Measurements from ENCODE around the gene TMPRSS11E. TPM values are rescaled to one million over a fixed set of nuclear protein-coding genes. Genes with fewer than 3 reads are reported as not detected.
A peak's percentile ranks its signal among the peaks of the same experiment; 100 is the strongest.

Gene TMPRSS11E
- total RNA-seq, 1 experiment from 2014 or later: not detected

DNA sequence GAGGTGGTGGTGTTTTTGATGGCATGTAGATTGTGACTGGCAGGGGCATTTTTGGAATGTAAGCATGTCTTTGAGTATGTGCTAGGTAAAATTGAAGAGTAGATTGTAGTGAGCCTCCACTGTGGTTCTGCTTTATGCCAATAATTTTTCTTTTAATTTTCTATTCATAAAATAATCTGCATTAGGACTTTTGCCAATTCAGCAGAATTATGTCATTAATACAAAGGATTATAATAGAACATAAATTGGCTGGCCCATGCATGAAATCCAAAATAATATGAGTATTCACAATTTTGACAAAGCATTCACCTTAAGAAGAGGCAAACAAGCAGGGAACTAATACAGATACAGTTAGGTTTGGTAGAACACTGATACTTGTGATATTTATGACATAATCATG lies 14.9 kb upstream of the TMPRSS11E start:
- Histone ChIP-seq H3K4me3 (no peak overlapping the region), H3K27ac (no peak overlapping the region), H3K27me3 (replicated peaks) (no peaks in the 10 kb centered on the region), H3K36me3 (no peaks in the 10 kb centered on the region), H3K9me3 (replicated peaks) (no peaks in the 10 kb centered on the region), H3K4me1 (replicated peaks) (no peaks in the 10 kb centered on the region)
- DNase-seq (ENCODE audit: low read depth in 1 of 2, low spot score in 2 of 2): no peak

DNA sequence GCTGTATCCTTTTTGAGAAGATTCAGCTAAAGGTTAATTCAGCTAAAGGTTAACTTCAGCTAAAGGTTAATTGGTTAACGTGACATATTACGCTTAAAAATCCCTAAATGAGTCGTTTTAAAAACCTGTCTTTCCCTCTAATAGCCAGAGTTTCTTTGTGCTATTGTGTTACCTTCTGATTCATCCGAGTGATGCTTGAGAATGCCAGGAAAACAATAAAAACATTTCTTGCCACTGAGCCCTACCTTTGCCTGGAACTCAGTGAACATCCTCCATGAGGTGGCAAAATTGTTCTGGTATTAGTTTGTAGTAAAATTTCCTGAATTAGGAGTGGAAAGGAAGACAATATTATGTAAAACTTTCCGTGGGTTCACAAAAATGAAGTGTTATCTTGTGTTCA lies 13.7 kb upstream of the TMPRSS11E start:
- no peak for DNase-seq (ENCODE audit: low read depth in 1 of 2, low spot score in 2 of 2)
- Histone ChIP-seq H3K36me3 (no peaks in the 10 kb centered on the region), H3K9me3 (replicated peaks) (no peaks in the 10 kb centered on the region), H3K27me3 (replicated peaks) (no peaks in the 10 kb centered on the region), H3K27ac (no peak overlapping the region), H3K4me3 (no peak overlapping the region), H3K4me1 (replicated peaks) (no peaks in the 10 kb centered on the region)

DNA sequence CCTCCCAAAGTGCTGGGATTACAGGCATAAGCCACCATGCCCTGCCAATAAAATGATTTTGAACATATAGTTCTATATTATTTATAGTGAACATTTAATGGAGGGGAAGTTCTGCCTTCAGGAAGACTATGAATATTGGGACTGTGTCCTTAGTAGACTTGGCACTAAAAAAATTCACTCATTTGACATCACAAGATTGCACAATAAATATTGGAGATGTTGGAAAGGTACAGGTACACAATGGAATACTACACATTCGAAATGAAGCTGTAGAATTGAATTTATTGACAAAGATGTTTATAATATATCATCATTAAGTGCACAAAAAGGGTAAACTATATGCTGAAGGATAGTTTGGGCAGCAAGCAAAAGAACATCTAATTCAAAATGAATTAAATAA lies 13.0 kb upstream of the TMPRSS11E start:
- H3K4me1 ChIP-seq (replicated peaks): no peaks in the 10 kb centered on the region
- no peak overlapping the region for H3K27ac ChIP-seq
- H3K27me3 ChIP-seq (replicated peaks): no peaks in the 10 kb centered on the region
- DNase-seq (ENCODE audit: low read depth in 1 of 2, low spot score in 2 of 2): no peak
- no peaks in the 10 kb centered on the region for H3K36me3 ChIP-seq
- H3K4me3 ChIP-seq: no peak overlapping the region
- H3K9me3 ChIP-seq (replicated peaks): no peaks in the 10 kb centered on the region

DNA sequence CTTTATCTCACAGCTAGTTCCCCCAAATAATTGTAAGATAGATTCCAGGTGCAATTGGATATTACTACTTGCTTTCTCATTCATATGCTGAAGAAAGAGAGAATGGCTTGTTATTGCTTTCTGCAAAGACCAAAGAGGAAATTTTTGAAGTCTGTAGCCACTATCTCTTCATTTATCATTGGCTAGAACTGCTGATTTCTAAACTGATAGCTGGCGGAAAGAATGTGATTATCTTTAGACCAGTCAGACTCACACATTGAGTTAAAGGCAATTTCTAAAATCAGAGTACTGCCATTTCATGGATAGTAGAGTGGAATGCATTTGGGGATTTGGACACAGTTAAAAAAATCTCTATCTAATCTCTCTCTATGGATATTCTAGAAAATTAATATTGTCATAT lies 12.4 kb upstream of the TMPRSS11E start:
- Histone ChIP-seq H3K4me1 (replicated peaks) (no peaks in the 10 kb centered on the region), H3K4me3 (no peak overlapping the region), H3K9me3 (replicated peaks) (no peaks in the 10 kb centered on the region), H3K27ac (no peak overlapping the region), H3K36me3 (no peaks in the 10 kb centered on the region), H3K27me3 (replicated peaks) (no peaks in the 10 kb centered on the region)
- DNase-seq (ENCODE audit: low read depth in 1 of 2, low spot score in 2 of 2): no peak

DNA sequence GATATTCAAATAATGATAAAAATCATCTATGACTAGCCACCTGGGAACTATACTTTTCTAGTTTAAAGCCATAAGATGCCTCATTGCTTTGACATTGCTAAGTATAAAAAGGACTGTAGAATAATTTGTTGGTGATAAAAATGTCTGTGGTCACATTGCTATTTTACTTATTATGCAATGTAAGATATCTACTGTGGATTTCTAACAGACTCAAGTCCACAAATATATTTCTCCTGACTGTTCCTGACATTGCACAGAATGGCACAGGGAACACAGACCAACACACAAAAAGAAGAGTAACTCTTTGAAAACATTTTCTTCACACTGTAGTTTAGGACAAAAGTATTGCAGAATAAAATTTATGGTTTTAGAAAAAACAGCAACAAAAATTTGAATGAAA lies 2.2 kb upstream of the TMPRSS11E start:
- Histone ChIP-seq H3K4me1 (replicated peaks) (no peaks in the 10 kb centered on the region), H3K27ac (no peak overlapping the region)
- no peak for DNase-seq (ENCODE audit: low read depth in 1 of 2, low spot score in 2 of 2)

DNA sequence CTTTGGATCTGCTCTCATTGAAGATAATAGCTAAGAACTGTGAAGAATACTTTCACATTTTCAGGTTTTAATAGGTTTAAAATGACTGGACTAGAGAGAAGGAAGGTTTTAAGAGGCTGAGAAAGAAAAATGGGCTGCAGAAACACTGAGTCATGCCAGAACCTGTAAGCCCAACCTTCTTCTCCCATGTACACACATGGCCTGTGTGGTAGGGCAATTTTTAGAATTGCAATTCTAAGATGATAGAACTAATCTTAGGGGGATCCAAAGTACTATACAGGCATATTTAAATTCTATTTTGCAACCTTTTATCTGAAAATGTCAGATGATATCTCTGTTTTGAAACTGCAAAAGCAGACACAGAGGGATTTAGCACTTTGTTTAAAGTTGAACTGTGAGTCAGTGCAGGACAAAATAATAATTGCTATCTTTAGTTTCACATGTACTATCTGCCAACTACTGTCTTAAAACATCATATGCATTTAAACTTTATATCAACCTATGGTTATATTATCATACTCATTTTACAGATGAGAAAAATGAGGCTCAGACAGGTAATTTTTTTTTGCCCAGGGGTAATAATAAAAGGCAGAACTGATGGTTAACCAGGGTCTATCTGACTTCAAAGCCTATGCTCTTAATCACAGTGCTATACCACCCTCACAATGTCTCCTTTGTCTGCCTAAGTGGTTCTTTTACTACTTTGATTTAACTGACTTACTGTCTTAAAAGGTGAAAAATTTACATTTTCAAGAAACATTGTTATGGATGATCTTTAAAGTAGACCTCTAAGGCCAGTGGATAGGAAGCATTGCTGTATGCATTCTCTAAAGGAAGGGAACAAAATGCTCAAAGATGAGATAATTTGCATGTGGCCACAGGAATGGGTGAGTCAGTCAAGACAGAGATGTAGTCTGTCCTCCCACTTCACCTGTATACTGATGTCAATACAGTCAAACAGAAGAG lies 4.3 kb downstream of the TMPRSS11E start:
- Histone ChIP-seq H3K9me3 (replicated peaks) (no peaks in the 10 kb centered on the region), H3K27me3 (replicated peaks) (peaks cover 7% of the 10 kb centered on the region), H3K4me1 (replicated peaks) (no peaks in the 10 kb centered on the region), H3K27ac (no peak overlapping the region), H3K36me3 (no peaks in the 10 kb centered on the region), H3K4me3 (no peak overlapping the region)
- DNase-seq (ENCODE audit: low read depth in 1 of 2, low spot score in 2 of 2): no peak

More for the DNA sequence above, 2.2 kb upstream of the TMPRSS11E start:
- Histone ChIP-seq H3K9me3 (replicated peaks) (no peaks in the 10 kb centered on the region), H3K4me3 (no peak overlapping the region), H3K27me3 (replicated peaks) (peaks cover 8% of the 10 kb centered on the region), H3K36me3 (no peaks in the 10 kb centered on the region)

DNA sequence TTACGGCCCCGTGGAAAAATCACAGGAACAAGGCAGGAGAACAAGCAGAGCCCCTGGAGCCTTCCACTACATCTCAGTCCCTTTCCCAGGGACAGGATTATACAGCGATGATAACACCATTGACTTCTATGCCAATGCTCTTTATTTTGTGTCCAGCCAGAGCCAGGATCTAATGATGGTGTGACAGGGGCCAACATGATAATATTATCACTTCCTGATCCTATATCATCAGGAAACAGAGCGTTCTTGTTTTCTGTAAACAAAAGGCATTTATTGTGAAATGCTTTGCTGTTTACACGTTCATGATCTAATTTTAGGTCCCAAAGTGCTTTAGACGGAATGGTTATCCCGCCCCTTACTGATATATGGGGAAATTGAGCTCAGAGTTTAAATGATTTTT lies 12.8 kb downstream of the TMPRSS11E start:
- H3K4me1 ChIP-seq (replicated peaks): peaks cover 18% of the 10 kb centered on the region
- H3K4me3 ChIP-seq: no peak overlapping the region
- no peaks in the 10 kb centered on the region for H3K36me3 ChIP-seq
- no peak overlapping the region for H3K27ac ChIP-seq
- H3K9me3 ChIP-seq (replicated peaks): no peaks in the 10 kb centered on the region
- H3K27me3 ChIP-seq (replicated peaks): no peaks in the 10 kb centered on the region; the same call in none of the 2 replicates
- DNase-seq (ENCODE audit: low read depth in 1 of 2, low spot score in 2 of 2): no peak

DNA sequence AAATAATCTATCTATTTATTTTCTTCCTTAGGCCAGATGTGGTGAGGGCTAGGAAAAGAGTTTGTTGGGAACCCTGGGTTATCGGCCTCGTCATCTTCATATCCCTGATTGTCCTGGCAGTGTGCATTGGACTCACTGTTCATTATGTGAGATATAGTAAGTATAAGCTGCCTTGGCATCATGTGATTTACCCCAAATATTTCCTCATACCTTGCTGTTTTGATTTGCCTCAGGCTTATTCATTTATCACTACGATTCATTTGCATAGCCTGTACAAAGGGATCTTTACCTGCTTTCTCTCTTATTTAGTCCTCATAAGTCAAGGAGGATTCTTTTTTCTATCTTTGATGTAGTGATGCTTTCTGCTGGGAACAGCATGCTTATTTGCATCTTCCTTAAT lies 14.5 kb downstream of the TMPRSS11E start:
- no peaks in the 10 kb centered on the region for H3K9me3 ChIP-seq (replicated peaks)
- no peak for DNase-seq (ENCODE audit: low read depth in 1 of 2, low spot score in 2 of 2)
- H3K27ac ChIP-seq: no peak overlapping the region
- H3K27me3 ChIP-seq (replicated peaks): no peaks in the 10 kb centered on the region
- H3K4me3 ChIP-seq: no peak overlapping the region
- H3K36me3 ChIP-seq: no peaks in the 10 kb centered on the region
- H3K4me1 ChIP-seq (replicated peaks): peaks cover 34% of the 10 kb centered on the region

DNA sequence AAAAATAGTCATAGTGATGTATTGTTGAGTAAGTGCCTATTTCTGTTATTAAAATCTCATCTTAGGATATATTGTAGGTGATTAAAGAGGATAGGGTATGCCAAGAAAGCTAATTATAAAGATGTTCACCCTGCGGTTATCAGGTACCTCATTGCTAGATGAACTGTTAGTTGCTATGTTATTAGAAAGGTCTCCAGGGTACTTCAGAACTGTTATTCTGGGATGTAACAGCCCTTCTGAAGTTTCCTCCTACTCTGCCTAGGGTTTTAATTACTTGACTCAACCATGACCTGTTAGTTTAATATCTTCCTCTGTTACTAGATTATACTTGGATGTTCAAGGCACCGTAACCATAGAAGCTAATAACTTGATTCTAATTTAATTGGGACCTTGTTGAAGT lies 15.4 kb downstream of the TMPRSS11E start:
- no peak overlapping the region for H3K27ac ChIP-seq
- no peaks in the 10 kb centered on the region for H3K36me3 ChIP-seq
- H3K4me3 ChIP-seq: no peak overlapping the region
- H3K4me1 ChIP-seq (replicated peaks): peaks cover 36% of the 10 kb centered on the region
- DNase-seq (ENCODE audit: low read depth in 1 of 2, low spot score in 2 of 2): no peak
- no peaks in the 10 kb centered on the region for H3K27me3 ChIP-seq (replicated peaks)
- H3K9me3 ChIP-seq (replicated peaks): no peaks in the 10 kb centered on the region

DNA sequence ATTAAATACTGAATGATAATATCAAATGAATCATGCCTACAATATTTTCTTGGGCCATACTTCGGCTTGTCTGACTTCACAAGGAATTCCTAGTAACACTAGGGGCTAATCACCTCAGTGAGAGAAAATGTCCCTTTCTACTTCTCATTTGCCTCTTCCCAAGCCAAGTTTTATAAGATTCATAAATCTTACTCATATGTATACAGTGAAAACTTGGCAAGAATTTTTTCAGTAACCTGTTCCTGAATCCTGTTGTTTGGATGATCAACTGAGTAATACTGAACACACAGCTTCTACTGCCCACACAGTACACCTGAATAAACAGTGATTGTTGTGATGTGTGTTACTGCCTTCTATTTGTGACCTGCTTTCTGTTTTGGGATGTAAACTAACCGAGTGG lies 16.5 kb downstream of the TMPRSS11E start:
- no peaks in the 10 kb centered on the region for H3K27me3 ChIP-seq (replicated peaks)
- peaks cover 36% of the 10 kb centered on the region for H3K4me1 ChIP-seq (replicated peaks)
- no peak overlapping the region for H3K4me3 ChIP-seq
- no peak for DNase-seq (ENCODE audit: low read depth in 1 of 2, low spot score in 2 of 2)
- no peaks in the 10 kb centered on the region for H3K36me3 ChIP-seq
- H3K27ac ChIP-seq: no peak overlapping the region
- H3K9me3 ChIP-seq (replicated peaks): no peaks in the 10 kb centered on the region

DNA sequence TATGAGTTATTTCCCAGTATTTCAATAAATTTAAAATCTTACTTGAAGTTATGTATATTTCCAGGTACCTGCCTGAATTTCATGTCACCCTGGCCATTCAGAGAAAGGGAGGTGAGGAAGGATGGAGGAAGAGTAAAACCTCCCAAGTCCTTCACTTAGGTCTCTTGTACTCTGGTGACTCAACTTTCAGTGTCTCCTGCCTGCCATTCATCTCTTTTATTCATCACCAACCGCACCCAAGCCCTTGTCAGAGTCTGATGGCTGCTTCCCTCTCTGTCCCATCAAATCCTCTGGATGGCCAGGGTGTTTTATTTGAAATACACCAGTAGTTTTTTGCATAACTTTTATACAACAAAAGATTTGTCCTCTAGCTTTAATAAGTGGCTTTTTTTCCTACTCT lies 17.8 kb downstream of the TMPRSS11E start:
- H3K9me3 ChIP-seq (replicated peaks): no peaks in the 10 kb centered on the region
- H3K4me1 ChIP-seq (replicated peaks): peaks cover 36% of the 10 kb centered on the region
- no peak overlapping the region for H3K4me3 ChIP-seq
- no peaks in the 10 kb centered on the region for H3K36me3 ChIP-seq
- no peak overlapping the region for H3K27ac ChIP-seq
- DNase-seq (ENCODE audit: low read depth in 1 of 2, low spot score in 2 of 2): peak in 1 of 2 experiments; percentile 10
- no peaks in the 10 kb centered on the region for H3K27me3 ChIP-seq (replicated peaks)

DNA sequence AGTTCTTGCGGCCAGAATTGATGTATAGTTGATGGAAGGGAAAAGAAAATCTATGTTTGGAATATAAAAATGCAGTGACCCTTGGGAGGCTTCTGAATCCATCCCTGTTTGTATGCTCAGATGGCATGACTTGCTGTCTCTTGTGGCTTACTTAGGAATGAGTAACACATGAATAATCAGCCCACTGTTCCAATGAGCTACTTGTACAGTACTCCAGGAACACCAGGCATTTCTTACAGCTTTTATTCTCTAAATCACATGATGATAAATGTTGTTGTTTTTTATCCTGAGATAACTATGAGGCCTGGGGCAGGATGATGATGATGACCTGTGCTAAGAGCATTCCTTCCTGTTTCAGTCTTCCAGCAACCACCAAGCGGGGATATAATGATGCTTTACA lies 18.9 kb downstream of the TMPRSS11E start:
- peak; percentile 41 to 62 for DNase-seq (ENCODE audit: low read depth in 1 of 2, low spot score in 2 of 2)
- Histone ChIP-seq H3K4me1 (replicated peaks) (peaks cover 36% of the 10 kb centered on the region), H3K36me3 (no peaks in the 10 kb centered on the region), H3K27me3 (replicated peaks) (no peaks in the 10 kb centered on the region), H3K9me3 (replicated peaks) (no peaks in the 10 kb centered on the region), H3K27ac (no peak overlapping the region), H3K4me3 (no peak overlapping the region)

DNA sequence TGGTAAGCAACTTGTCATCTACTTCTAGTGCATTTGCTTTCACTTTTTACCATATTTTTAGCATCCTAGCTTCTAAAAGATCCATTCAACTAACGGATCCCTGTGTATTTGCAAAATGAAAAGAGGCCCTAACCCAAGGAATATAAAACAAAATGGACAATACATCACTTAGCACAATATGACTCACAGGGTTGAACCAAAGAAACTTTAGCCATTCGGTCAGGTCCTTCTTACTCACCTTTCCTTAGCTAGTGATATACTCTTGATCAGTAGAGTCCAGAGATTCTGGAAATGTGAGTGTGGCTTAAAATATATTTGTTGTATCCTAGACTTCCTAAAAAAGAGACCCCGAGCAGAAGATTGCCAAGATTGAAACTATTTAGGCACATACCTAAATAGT lies 19.5 kb downstream of the TMPRSS11E start:
- Histone ChIP-seq H3K4me3 (no peak overlapping the region), H3K36me3 (no peaks in the 10 kb centered on the region), H3K27ac (no peak overlapping the region), H3K4me1 (replicated peaks) (peaks cover 36% of the 10 kb centered on the region), H3K27me3 (replicated peaks) (no peaks in the 10 kb centered on the region), H3K9me3 (replicated peaks) (no peaks in the 10 kb centered on the region)
- no peak for DNase-seq (ENCODE audit: low read depth in 1 of 2, low spot score in 2 of 2)

DNA sequence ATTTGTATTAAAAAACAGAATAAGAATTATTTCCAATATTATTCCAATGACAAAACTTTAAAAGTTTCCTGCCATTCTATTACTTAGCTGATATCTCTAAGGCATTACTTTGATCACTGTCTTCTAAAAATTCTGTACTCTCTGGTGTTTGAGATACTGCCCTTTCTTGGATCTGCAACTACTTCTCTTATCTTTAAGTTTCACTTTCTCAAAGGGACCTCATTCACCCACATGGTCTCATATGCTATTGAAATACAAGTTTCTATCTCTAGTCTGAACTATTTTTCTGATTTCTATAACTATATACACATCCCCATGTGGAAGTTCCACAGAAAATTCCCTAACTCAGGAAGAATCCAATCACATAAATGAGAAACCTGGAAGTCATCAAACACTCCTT lies 22.2 kb downstream of the TMPRSS11E start:
- Histone ChIP-seq H3K9me3 (replicated peaks) (no peaks in the 10 kb centered on the region), H3K27ac (no peak overlapping the region), H3K36me3 (no peaks in the 10 kb centered on the region), H3K4me3 (no peak overlapping the region), H3K4me1 (replicated peaks) (peaks cover 24% of the 10 kb centered on the region), H3K27me3 (replicated peaks) (no peaks in the 10 kb centered on the region)
- DNase-seq (ENCODE audit: low read depth in 1 of 2, low spot score in 2 of 2): no peak

All from SJSA1 (cell line).